ENCODE data around the gene CMTM8.

CMTM8 gene

DNA sequence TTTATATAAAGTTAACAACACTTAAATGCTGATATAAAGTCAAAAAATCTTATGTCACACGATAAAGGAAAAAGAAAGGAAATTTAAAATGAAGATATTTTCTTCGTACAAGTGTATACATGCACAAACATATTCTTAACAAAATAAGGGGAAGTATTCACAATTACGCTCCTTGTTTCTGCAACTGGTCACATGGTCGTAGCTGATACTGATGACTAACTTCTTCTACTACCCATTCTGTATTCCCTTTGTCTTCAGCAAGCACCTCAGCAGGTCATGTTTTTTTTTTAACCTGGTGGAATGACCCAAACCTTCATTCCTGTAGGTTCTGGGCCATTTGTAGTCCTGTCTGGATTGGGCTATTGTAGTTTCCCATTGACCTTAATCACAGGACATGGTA lies 30.0 kb upstream of the CMTM8 start:
- TF ChIP-seq HDGF (IDR thresholded peaks at IDR 0.05; ENCODE audit: borderline replicate concordance), result no peak
- TF ChIP-seq FOXK2 (IDR thresholded peaks at IDR 0.05), result no peak
- ChIA-PET POLR2A (no interaction called here), CTCF (no interaction called here)

DNA sequence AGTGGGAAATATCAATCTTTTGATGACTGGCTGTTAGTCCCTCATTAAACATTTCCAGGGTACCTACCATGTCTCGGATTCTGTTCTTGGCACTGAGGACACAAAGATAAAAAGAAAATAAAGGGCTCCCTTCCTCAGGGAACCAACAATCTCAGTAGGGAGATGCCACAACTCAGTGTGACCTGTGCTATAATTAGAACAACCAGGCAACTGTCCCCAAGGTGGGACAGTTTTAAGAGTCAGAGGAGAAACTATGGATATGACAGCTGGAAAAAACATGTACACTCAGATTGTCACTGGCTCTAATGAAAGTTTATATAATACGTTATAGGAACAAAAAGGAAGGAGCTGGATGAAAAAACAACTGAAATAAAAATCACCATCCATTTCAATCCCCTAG lies 23.3 kb upstream of the CMTM8 start:
- TF ChIP-seq FOXK2 (IDR thresholded peaks at IDR 0.05) (no peak), L3MBTL2 (conservative IDR thresholded peaks at IDR 0.05) (no peak), SUZ12 (IDR thresholded peaks at IDR 0.05) (no peak), ZNF384 (IDR thresholded peaks at IDR 0.05) (no peak)
- POLR2A ChIA-PET, result no interaction called here
- CTCF ChIA-PET, result no interaction called here
- no peak for DNase-seq (ENCODE audit: extremely low spot score)

More for the DNA sequence above, 30.0 kb upstream of the CMTM8 start:
- DNase-seq (ENCODE audit: extremely low spot score), result no peak

DNA sequence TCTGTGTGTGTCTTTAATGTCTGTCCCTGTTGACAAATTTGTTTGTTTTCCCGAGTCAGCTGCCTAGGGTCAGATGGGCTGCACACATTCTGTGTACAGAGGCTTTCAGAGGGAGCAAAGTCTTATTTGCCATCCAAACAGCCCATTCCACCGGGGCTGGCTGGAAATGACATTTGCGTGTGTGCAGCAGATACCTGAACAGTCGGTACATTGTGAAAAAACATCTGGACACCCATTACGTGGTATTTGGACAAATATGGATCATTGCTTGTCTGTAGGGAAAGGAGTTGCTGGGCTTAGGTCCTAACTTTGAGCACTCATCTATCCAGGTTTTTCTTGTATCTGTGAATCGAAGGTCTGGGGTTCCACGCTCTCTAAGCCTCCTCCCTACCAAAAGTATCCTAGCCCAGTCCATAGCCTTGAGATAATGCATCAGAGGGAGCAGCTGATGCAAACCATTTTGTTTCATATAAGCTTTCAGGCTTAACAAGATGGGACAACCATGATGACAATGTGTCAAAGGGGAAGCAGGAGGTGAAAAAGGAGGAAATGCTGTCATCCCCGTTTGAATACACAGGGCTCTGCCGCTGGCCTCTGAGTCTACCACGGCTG lies 22.2 kb upstream of the CMTM8 start:
- CTCF ChIA-PET, result no interaction called here
- POLR2A ChIA-PET, result no interaction called here
- no peak for DNase-seq (ENCODE audit: extremely low spot score)
- TF ChIP-seq NFRKB (IDR thresholded peaks at IDR 0.05) (no peak), BHLHE40 (IDR thresholded peaks at IDR 0.05; ENCODE audit: borderline replicate concordance) (no peak), HDGF (IDR thresholded peaks at IDR 0.05; ENCODE audit: borderline replicate concordance) (no peak), SUZ12 (IDR thresholded peaks at IDR 0.05) (no peak), SP1 (IDR thresholded peaks at IDR 0.05) (no peak), ZNF384 (IDR thresholded peaks at IDR 0.05) (no peak), L3MBTL2 (conservative IDR thresholded peaks at IDR 0.05) (no peak), CTBP1 (IDR thresholded peaks at IDR 0.05; ENCODE audit: borderline replicate concordance) (no peak), ELF4 (IDR thresholded peaks at IDR 0.05) (no peak), FOXA1 (IDR thresholded peaks at IDR 0.05) (no peak), FOXK2 (IDR thresholded peaks at IDR 0.05) (no peak), ARNT (IDR thresholded peaks at IDR 0.05) (no peak), TARDBP (IDR thresholded peaks at IDR 0.05) (no peak), FOXM1 (IDR thresholded peaks at IDR 0.05; ENCODE audit: borderline replicate concordance) (no peak), LEF1 (IDR thresholded peaks at IDR 0.05; ENCODE audit: borderline replicate concordance) (no peak)
- TF ChIP-seq, protein P1, sequence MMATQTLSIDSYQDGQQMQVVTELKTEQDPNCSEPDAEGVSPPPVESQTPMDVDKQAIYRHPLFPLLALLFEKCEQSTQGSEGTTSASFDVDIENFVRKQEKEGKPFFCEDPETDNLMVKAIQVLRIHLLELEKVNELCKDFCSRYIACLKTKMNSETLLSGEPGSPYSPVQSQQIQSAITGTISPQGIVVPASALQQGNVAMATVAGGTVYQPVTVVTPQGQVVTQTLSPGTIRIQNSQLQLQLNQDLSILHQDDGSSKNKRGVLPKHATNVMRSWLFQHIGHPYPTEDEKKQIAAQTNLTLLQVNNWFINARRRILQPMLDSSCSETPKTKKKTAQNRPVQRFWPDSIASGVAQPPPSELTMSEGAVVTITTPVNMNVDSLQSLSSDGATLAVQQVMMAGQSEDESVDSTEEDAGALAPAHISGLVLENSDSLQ (IDR thresholded peaks at IDR 0.05), result no peak

DNA sequence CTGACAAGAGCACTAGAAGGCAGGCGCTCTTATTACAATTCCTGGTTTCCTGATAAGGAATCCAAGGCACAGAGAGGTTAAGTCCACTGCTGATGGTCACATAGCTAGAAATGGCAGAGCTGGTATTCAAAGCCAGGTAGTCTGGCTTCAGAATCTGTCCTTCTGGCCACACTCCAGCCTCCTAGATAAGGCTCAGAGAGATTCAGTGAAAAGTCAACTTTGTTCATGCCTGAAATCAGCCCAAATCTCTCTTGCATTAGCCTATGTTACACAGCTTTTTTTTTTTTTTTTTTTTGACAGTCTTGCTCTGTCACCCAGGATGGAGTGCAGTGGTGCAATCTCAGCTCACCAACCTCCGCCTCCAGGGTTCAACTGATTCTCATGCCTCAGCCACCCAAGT lies 21.1 kb upstream of the CMTM8 start:
- ChIA-PET POLR2A (no interaction called here), CTCF (interaction anchor here (0.7 kb wide), 1 partner anchor 199 kb away, joined by 3 read pairs; no protein-coding TSS in a partner anchor)
- no peak for DNase-seq (ENCODE audit: extremely low spot score)
- TF ChIP-seq HDGF (IDR thresholded peaks at IDR 0.05; ENCODE audit: borderline replicate concordance), result no peak
- no peak for TF ChIP-seq NFRKB (IDR thresholded peaks at IDR 0.05)
- TF ChIP-seq ELF4 (IDR thresholded peaks at IDR 0.05), result no peak
- TF ChIP-seq FOXM1 (IDR thresholded peaks at IDR 0.05; ENCODE audit: borderline replicate concordance), result no peak
- TF ChIP-seq SP1 (IDR thresholded peaks at IDR 0.05), result no peak
- TF ChIP-seq CTBP1 (IDR thresholded peaks at IDR 0.05; ENCODE audit: borderline replicate concordance), result no peak
- no peak for TF ChIP-seq ZNF384 (IDR thresholded peaks at IDR 0.05)
- no peak for TF ChIP-seq LEF1 (IDR thresholded peaks at IDR 0.05; ENCODE audit: borderline replicate concordance)
- no peak for TF ChIP-seq L3MBTL2 (conservative IDR thresholded peaks at IDR 0.05)
- no peak for TF ChIP-seq FOXK2 (IDR thresholded peaks at IDR 0.05)
- no peak for TF ChIP-seq FOXA1 (IDR thresholded peaks at IDR 0.05)
- TF ChIP-seq, protein P1 (IDR thresholded peaks at IDR 0.05), result no peak
- TF ChIP-seq ARNT (IDR thresholded peaks at IDR 0.05), result no peak

DNA sequence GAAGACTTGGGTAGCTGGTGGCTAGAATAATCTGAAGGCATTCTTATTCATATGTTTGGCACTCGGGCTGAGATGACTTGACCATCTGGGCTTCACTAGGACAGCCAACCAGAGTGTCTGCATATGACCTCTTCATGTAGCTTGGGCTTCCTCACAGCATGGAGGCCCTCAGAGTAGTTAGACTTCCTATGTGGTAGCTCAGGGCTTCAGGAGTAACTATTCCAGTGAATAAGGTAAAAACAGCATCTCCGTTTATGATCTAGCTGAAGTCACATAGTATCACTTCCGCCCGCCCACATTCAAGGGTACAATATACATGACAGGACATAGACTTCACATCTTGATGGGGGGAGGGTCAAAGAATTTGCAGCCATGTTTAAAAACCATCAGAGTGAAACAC lies 18.9 kb upstream of the CMTM8 start:
- TF ChIP-seq L3MBTL2 (conservative IDR thresholded peaks at IDR 0.05), result no peak
- no peak for TF ChIP-seq TARDBP (IDR thresholded peaks at IDR 0.05)
- no peak for TF ChIP-seq ARNT (IDR thresholded peaks at IDR 0.05)
- TF ChIP-seq CTBP1 (IDR thresholded peaks at IDR 0.05; ENCODE audit: borderline replicate concordance), result no peak
- no peak for TF ChIP-seq BHLHE40 (IDR thresholded peaks at IDR 0.05; ENCODE audit: borderline replicate concordance)
- TF ChIP-seq HDGF (IDR thresholded peaks at IDR 0.05; ENCODE audit: borderline replicate concordance), result no peak
- TF ChIP-seq SP1 (IDR thresholded peaks at IDR 0.05), result no peak
- TF ChIP-seq, protein P1 (IDR thresholded peaks at IDR 0.05), result no peak
- no peak for TF ChIP-seq FOXK2 (IDR thresholded peaks at IDR 0.05)
- TF ChIP-seq ELF4 (IDR thresholded peaks at IDR 0.05), result no peak
- no peak for TF ChIP-seq FOXM1 (IDR thresholded peaks at IDR 0.05; ENCODE audit: borderline replicate concordance)
- no peak for TF ChIP-seq SUZ12 (IDR thresholded peaks at IDR 0.05)
- TF ChIP-seq NFRKB (IDR thresholded peaks at IDR 0.05), result no peak
- TF ChIP-seq ZNF384 (IDR thresholded peaks at IDR 0.05), result no peak
- no peak for TF ChIP-seq FOXA1 (IDR thresholded peaks at IDR 0.05)
- no peak for TF ChIP-seq LEF1 (IDR thresholded peaks at IDR 0.05; ENCODE audit: borderline replicate concordance)
- POLR2A ChIA-PET, result no interaction called here
- CTCF ChIA-PET, result no interaction called here
- DNase-seq (ENCODE audit: extremely low spot score), result no peak

DNA sequence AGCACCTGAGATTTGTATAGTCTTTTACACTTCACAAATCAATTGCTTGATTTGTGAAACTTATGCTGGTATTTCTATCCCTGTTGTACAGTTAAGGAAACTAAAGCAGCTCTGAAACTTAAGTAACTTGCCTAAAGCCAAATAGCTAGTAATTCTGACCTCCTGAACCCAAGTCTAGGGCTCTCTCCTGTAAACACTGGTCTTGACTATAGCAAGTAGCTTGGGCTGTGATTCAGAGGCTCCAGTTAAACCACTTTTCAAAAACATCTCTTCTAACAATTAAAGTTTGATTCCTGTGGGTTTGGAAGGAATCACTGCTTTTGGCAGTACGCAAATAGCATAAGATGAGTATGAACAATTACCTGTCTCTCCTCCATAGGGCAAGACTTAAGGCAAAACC lies 18.5 kb upstream of the CMTM8 start:
- POLR2A ChIA-PET, result no interaction called here
- TF ChIP-seq SUZ12 (IDR thresholded peaks at IDR 0.05) (no peak), BHLHE40 (IDR thresholded peaks at IDR 0.05; ENCODE audit: borderline replicate concordance) (no peak), HDGF (IDR thresholded peaks at IDR 0.05; ENCODE audit: borderline replicate concordance) (no peak), ARNT (IDR thresholded peaks at IDR 0.05) (no peak), TARDBP (IDR thresholded peaks at IDR 0.05) (no peak), CTBP1 (IDR thresholded peaks at IDR 0.05; ENCODE audit: borderline replicate concordance) (no peak), FOXK2 (IDR thresholded peaks at IDR 0.05) (no peak), ELF4 (IDR thresholded peaks at IDR 0.05) (no peak), FOXA1 (IDR thresholded peaks at IDR 0.05) (no peak), ZNF384 (IDR thresholded peaks at IDR 0.05) (no peak), SP1 (IDR thresholded peaks at IDR 0.05) (no peak), FOXM1 (IDR thresholded peaks at IDR 0.05; ENCODE audit: borderline replicate concordance) (no peak), NFRKB (IDR thresholded peaks at IDR 0.05) (no peak), L3MBTL2 (conservative IDR thresholded peaks at IDR 0.05) (no peak), LEF1 (IDR thresholded peaks at IDR 0.05; ENCODE audit: borderline replicate concordance) (no peak)
- TF ChIP-seq, protein P1 (IDR thresholded peaks at IDR 0.05), result no peak
- DNase-seq (ENCODE audit: extremely low spot score), result no peak
- CTCF ChIA-PET, result no interaction called here
